HL-60 (cell line): ENCODE data around the gene FUT8.

Experiments used
- DNase-seq, 2 experiments: peaks; one replicate each; pipeline ENCODE4 v3.0.0-alpha.2; 2010 to 2020; ENCODE audit warnings: low read depth in 1 of 2, low spot score in 1 of 2
- H3K27ac ChIP-seq: fragments of 250-450 bp; sonication (Bioruptor Pico); replicated peaks from 2 replicates; pipeline ENCODE4 v1.5.1; 2020; ENCODE audit warnings: mild to moderate bottlenecking, moderate library complexity
- H3K27me3 ChIP-seq: fragments of 250-450 bp; sonication (Bioruptor Pico); 2 replicates; pipeline ENCODE4 v1.5.1; 2021; ENCODE audit warnings: mild to moderate bottlenecking, moderate library complexity; ENCODE audit not compliant: insufficient read depth, poor library complexity, severe bottlenecking
- H3K4me3 ChIP-seq: replicated peaks from 2 replicates; pipeline ENCODE4 v1.5.1; 2011; ENCODE audit warnings: mild to moderate bottlenecking, control low read depth, low read length; ENCODE audit not compliant: insufficient read depth
- GABPA ChIP-seq: IDR thresholded peaks from 2 replicates; pipeline ENCODE4 v1.6.1; 2012; ENCODE audit warnings: low read depth
- POLR2AphosphoS5 ChIP-seq: IDR thresholded peaks from 2 replicates; pipeline ENCODE4 v1.6.1; 2012; ENCODE audit warnings: low read depth
- SPI1 ChIP-seq: IDR thresholded peaks from 2 replicates; pipeline ENCODE4 v1.6.1; 2012; ENCODE audit warnings: low read depth, mild to moderate bottlenecking, borderline replicate concordance
- TF ChIP-seq, protein P1 (sequence below): IDR thresholded peaks from 2 replicates; pipeline ENCODE4 v1.6.1; 2012; ENCODE audit warnings: low read depth; ENCODE audit not compliant: insufficient replicate concordance
- TF ChIP-seq, protein P2 (sequence below): IDR thresholded peaks from one replicate; pipeline ENCODE4 v1.5.1; 2011; ENCODE audit warnings: low read length, control low read depth, inconsistent platforms; ENCODE audit not compliant: insufficient read depth

Gene FUT8

DNA sequence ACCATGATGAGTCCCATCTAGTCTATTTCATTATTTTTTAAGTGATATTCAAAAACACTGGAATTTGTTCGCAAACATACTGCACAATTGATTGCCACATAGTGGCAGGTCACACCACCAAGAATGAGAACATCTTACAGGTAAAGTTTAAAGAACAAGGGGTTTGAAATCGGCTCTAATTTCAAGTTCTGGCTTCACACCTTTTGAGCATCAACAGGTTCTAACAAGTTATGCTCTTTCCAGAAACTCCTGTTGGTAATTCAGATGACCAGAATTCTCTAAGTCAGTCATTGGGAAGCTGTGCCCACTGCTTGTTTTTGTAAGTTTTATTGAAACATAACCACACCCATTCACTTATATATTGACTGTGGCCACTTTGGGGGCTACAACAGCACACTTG is 336.3 kb downstream of the FUT8 start:
- H3K27ac ChIP-seq: no peak overlapping the region
- no peaks in the 10 kb centered on the region for H3K27me3 ChIP-seq
- DNase-seq: no peak
- TF ChIP-seq, protein P1, sequence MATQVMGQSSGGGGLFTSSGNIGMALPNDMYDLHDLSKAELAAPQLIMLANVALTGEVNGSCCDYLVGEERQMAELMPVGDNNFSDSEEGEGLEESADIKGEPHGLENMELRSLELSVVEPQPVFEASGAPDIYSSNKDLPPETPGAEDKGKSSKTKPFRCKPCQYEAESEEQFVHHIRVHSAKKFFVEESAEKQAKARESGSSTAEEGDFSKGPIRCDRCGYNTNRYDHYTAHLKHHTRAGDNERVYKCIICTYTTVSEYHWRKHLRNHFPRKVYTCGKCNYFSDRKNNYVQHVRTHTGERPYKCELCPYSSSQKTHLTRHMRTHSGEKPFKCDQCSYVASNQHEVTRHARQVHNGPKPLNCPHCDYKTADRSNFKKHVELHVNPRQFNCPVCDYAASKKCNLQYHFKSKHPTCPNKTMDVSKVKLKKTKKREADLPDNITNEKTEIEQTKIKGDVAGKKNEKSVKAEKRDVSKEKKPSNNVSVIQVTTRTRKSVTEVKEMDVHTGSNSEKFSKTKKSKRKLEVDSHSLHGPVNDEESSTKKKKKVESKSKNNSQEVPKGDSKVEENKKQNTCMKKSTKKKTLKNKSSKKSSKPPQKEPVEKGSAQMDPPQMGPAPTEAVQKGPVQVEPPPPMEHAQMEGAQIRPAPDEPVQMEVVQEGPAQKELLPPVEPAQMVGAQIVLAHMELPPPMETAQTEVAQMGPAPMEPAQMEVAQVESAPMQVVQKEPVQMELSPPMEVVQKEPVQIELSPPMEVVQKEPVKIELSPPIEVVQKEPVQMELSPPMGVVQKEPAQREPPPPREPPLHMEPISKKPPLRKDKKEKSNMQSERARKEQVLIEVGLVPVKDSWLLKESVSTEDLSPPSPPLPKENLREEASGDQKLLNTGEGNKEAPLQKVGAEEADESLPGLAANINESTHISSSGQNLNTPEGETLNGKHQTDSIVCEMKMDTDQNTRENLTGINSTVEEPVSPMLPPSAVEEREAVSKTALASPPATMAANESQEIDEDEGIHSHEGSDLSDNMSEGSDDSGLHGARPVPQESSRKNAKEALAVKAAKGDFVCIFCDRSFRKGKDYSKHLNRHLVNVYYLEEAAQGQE: no peak
- TF ChIP-seq, protein P2, sequence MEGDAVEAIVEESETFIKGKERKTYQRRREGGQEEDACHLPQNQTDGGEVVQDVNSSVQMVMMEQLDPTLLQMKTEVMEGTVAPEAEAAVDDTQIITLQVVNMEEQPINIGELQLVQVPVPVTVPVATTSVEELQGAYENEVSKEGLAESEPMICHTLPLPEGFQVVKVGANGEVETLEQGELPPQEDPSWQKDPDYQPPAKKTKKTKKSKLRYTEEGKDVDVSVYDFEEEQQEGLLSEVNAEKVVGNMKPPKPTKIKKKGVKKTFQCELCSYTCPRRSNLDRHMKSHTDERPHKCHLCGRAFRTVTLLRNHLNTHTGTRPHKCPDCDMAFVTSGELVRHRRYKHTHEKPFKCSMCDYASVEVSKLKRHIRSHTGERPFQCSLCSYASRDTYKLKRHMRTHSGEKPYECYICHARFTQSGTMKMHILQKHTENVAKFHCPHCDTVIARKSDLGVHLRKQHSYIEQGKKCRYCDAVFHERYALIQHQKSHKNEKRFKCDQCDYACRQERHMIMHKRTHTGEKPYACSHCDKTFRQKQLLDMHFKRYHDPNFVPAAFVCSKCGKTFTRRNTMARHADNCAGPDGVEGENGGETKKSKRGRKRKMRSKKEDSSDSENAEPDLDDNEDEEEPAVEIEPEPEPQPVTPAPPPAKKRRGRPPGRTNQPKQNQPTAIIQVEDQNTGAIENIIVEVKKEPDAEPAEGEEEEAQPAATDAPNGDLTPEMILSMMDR: no peak
- TF ChIP-seq POLR2AphosphoS5 (no peak), GABPA (no peak)
- H3K4me3 ChIP-seq: no peak overlapping the region

DNA sequence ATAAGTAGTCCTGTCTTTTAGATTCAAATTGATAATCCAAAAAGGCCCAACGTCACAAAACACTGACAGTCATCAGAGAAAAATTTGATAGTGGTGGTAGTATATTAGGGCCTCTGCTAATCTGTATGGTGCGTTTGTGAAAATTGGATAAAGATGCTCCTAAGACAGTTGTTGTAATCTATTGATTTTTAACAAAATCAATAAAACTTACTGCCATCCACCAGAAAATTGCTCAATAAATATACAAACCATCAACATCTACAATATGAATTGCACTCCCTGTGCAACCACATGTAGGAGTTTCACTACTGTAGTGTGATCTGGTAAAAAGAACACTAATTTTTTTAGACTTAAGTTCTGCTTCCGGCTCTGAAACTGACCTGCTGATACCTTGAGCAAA is 336.8 kb downstream of the FUT8 start:
- Histone ChIP-seq H3K4me3 (no peak overlapping the region), H3K27ac (no peak overlapping the region), H3K27me3 (no peaks in the 10 kb centered on the region)
- DNase-seq: no peak
- TF ChIP-seq, protein P2: no peak
- no peak for TF ChIP-seq POLR2AphosphoS5
- no peak for TF ChIP-seq SPI1
- no peak for TF ChIP-seq GABPA
- TF ChIP-seq, protein P1: no peak

DNA sequence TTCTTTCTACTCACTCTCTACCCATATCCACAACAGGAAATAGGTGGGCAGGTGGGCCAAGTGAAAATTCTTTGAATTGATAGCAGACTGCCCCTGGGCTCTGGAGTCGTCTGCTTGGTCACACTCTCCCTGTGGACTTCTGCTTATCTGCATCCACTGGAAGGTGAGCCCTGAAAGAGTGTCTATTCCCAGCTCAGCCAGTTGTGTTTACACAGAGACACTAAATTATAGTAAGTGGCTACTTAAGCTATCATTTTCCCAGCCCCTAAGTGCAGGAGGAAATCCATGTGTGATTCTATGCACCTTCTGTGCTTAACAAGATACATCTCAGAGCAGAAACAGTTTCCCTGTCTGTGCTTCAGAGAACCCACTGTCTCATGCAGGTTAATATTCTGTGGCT is 338.4 kb downstream of the FUT8 start:
- H3K27me3 ChIP-seq: no peaks in the 10 kb centered on the region
- no peak for DNase-seq
- no peak overlapping the region for H3K27ac ChIP-seq
- H3K4me3 ChIP-seq: no peak overlapping the region
- TF ChIP-seq, protein P2: no peak

DNA sequence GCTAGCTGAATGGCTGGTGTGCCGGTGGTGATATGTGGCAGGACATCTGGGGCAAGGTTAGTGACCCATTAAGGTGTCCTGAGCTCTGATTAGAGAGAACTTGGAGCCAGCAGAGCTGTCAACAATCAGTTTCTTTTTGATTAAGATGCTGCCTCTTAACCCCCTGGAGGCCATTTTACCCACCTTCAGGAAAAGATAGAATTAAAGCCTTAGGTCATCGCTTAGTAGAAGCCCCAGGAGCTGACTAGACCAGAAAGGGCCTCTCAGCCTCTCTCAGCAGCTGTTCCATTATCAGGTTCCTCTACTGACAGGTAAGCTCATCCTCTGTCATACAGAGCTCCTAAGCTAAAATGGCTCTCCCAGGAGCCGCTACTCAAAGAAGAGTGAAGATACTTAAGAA is 339.0 kb downstream of the FUT8 start:
- Histone ChIP-seq H3K4me3 (no peak overlapping the region), H3K27ac (no peak overlapping the region), H3K27me3 (no peaks in the 10 kb centered on the region)
- no peak for DNase-seq
- TF ChIP-seq SPI1 (no peak), GABPA (no peak), POLR2AphosphoS5 (no peak)
- TF ChIP-seq, protein P1: no peak
- TF ChIP-seq, protein P2: no peak
